NCI-H510A treated with DMSO at 0.1 percent for 48 hours (cell line): ENCODE results near the gene ICOS.
"Not testable (repeated sequence)": the region's sequence is repeated elsewhere in the genome, so short reads cannot be mapped to it uniquely, and the experiment has no call there.

Experiments used
- DNase-seq: peaks from one replicate; lab custom pipeline; 2025; lab: John Stamatoyannopoulos, UW

Gene ICOS

DNA sequence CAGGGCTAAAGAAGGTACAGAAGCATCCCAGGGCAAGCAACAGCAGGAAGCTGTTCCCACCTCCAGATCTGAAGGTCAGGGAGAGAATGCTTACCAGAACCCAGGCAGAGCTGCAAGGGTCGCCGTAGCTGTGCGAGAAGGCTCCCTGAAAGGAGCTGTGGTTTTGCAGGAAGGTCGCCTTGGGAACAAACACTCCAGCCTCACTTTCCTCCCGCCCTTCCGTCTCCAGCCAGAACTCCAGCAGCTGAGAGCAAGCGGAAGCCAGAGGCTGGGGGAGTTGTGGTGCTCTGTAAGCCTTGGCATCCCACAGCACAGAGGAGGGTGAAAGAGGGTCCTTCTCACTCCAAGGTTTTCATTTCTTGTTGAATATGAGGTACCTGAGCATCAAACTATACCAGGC is 18.3 kb upstream of the ICOS start:
- no peak for DNase-seq

DNA sequence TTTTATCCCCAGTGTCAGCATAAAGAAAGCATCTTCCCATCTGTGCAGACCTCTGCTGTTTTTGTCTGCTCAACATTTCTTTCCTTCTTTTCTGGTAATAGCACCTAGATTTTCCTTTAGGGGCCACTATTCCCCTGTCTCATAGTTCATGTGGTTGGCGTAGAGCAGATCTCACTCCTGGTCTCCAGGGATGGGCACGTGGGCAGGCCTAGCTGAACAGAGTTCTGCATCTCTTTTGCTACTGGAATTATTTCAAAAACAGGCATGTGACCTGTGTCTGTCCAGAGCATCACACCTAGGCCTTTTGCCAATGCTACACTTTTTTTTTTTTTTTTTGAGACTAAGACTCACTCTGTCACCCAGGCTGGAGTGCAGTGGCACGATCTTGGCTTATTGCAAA is 17.7 kb upstream of the ICOS start:
- no peak for DNase-seq

DNA sequence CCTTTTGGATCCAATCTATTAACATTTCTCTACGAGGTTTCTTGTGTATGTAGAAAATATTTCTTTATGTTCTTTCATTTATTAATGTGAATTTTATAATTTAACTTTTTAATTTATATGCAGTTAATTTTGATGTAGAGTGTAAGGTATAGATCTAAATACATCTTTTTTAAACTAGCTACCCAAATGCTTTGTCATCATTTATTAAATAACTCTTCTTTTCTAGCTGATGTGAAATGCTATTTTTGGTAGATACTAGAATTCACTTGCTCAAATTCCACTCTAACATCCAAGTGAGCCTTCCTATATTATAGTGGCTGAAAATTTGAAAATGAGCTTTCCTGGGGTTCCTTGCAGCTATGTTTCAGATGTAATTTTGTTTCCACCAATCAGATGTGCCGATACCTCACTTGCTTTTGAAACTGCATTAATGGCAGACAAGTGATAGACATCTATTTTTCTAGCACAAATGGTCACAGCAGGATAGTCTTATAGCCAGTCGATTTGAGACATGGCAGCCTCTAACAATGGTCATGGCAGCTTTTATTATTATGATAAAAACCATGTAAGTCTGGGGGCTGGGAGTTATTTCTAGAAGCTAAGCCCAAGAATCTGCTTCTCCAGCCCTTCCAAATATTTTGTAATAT is 10.9 kb upstream of the ICOS start:
- DNase-seq = no peak

DNA sequence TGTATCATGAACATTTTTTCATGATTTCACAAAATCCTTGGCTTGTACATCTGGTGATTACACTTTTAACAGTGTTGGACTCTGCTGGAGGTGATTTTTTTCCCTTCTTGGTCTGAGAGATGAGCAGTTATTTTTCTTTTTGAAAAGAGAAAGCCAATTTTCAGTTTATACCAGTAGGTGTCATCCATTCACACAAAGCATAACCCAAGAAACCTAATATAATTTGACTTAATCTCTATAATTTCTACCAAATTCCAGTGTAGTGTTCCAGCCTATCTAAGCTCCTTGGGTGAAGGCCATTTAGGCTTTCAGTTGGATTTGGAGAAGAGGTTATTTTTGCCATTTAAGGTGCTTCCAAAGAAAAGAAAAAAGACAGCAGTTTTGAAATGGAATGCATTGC is 7.7 kb upstream of the ICOS start:
- no peak for DNase-seq

- not testable (repeated sequence) for DNase-seq
These were observed 5.3 kb upstream of the ICOS start for GRCh38 chr2:203931262-203931661.

DNA sequence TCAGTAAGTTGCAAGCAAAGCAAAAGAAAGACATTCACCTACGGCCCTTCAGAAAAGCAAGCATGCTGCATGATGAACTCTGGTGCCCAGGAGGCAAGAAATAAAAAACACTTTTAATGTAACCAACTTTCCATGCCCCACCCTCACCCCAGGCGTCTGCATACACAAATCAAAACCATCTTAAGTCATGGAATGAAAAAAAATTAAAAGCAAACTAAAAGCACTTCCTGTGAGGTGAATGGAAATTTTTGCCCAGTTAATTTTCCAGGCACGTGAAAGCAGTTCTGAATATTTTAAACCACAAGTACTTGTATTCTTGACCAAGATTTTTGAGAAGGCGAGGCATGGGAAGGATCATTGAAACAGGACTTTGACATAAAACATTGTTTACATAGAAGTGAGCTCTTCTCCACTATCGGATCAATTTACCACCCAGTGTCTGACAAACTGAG is 2.5 kb upstream of the ICOS start:
- no peak for DNase-seq

- DNase-seq = no peak
These were observed 1.7 kb upstream of the ICOS start for GRCh38 chr2:203934711-203935438.

DNA sequence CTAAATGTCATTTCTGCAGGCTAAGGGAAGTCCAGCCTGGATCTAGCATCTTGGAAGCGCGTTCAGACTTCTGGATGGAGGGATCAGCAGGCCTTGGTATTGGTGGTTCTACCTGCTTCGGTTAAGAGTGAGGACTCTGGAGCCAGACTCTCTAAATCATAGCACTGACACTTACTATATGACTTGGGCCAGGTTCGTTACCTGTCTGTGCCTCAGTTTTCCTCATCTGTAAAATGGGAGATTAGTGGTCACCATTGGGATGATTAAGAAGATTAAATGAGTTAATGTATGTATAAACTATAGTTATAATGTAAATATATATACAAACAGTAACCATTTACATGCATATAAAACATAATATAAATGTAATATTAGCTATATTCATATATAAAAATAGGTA is 995 bp upstream of the ICOS start:
- DNase-seq = no peak

GRCh38 chr2:203936949-203937348 is 386 bp downstream of the ICOS start:
- no peak for DNase-seq

DNA sequence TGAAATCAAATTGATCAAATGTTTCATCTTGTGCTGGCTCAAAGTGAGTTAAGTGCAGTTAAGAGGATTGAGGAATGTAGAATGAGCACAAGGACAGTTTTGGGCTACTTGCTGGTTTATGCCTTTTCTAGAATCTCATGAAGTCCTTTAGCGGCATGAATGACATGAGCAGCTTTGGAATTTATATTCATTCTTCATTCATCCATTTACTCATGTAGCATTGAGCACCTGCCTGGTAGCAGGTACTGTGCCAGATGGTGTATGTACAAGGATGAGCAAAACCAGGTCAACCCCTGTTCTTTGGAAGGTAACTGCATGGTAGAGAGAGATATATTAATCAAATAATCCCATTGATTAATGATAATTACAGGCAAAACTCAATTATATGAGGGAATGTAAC is 1.2 kb downstream of the ICOS start:
- DNase-seq = no peak

- DNase-seq = no peak
These were observed 3.5 kb downstream of the ICOS start for GRCh38 chr2:203940039-203940438.

DNA sequence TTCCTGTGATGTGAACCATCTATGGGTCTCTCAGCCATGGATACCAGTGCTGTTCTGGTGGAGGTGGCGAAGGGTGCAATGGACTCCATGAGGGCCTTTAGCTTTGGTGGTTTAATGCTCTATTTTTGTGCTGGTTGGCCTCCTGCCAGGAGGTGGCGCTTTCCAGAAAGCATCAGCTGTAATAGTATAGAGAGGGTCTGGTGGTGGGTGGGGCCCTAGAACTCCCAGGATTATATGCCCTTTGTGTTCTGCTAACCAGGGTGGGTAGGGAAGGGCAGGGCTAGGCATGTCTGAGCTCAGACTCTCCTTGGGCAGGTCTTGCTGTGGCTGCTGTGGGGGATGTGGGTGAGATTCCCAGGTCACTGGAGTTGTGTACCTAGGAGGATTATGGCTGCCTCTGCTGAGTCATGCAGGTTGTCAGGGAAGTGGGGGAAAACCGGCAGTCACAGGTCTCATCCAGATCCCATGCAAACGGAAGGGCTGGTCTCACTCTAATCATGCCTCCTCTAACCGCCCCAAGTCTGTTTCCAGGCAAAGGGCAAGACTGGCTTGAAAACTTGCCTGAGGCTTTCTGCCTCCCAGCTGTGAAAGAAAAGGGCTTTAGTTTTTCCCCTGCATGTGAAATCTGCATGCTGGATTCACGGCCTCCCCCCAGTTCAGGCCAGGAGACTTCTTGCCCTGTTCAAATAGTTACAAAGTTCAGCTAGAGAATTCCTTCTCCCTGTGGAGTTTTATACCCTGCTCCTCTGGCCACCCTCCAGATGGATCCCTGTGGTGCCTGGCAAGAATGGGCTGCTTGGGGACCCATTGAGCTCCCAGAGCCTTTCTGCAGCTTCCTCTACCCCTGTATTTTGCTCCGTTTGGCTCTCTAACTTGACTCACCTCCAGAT is 7.2 kb downstream of the ICOS start:
- DNase-seq = not testable (repeated sequence)

DNA sequence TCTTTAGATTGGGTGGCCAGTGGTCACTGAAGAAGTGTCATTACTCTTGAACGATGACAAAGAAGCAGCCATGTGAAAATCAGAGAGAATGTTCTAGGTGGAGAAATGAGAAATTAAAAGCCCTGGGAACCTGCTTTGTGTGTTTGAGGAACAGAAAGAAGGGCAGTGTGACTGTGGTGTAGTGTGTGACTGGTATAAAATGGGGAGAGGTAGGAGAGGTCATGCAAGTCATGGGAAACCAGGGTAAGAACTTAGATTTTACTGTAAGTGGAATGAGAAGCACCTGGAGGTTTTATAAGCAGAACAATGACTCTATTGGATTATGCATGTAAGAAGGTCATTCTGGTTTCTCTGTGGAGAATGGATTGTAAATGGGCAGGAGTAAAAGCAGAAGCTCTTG is 12.2 kb downstream of the ICOS start:
- no peak for DNase-seq

DNA sequence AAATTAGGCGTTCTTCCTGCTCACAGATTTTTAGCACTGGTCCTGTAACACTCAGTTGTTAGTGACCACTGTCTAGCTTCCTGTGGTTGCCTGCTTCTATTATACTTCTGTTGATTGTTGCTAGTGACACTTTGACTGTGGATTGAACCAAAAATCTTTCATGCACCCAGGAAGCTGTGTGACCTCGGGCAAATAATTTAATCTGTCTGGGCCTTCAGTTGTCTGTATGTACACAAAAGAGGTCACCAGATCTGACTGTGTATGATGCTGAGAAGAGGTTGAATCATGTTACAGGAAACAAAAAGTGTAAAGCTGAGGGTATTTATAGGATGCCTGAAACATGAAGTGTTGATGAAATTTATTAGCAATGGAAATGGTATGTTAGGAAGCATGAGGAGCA is 12.7 kb downstream of the ICOS start:
- no peak for DNase-seq

DNA sequence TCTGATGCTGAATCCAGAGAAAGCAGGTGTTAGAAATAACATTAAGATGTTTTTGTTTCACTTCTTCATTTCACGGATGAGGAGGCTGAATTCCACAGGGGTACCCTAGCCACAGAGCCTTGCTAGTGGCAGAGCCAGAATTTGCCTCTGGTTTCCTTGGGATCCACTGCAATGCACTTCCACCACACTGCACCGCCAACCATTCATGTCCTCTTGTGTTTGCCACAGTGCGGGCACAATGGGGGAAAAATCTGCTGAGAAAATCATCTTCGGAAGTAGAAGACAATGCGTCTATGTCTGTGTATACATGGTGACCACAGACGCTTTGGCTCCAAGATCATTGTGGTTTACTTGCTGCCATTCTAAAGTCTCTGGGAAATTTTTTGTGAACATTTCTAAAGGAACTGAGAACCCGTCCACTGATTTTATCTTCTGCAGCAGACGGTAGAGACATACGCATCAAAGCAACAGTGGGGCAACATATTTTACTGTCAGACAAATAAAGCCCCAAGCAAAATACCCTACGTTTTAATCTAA is 14.9 kb downstream of the ICOS start:
- no peak for DNase-seq

DNA sequence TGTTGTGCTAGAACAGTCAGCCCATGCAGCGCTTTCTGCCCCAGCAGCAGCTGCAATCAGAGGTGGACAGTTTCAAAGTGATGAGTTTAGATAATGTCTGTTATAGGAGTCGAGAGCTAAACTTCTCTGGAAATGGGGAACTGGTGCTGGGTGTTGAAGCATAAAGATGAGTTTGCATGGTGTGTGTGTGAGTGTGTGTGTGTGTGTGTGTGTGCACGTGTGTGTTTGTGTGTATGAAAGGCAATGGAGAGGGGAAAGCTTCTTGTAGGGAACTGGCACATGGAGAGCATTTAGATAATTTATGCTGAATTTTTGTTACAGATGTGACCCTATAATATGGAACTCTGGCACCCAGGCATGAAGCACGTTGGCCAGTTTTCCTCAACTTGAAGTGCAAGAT is 22.7 kb downstream of the ICOS start:
- no peak for DNase-seq

DNA sequence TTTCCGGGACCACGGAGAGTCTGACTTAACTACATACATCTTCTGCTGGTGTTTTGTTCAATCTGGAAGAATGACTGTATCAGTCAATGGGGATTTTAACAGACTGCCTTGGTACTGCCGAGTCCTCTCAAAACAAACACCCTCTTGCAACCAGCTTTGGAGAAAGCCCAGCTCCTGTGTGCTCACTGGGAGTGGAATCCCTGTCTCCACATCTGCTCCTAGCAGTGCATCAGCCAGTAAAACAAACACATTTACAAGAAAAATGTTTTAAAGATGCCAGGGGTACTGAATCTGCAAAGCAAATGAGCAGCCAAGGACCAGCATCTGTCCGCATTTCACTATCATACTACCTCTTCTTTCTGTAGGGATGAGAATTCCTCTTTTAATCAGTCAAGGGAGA is 23.1 kb downstream of the ICOS start:
- no peak for DNase-seq

DNA sequence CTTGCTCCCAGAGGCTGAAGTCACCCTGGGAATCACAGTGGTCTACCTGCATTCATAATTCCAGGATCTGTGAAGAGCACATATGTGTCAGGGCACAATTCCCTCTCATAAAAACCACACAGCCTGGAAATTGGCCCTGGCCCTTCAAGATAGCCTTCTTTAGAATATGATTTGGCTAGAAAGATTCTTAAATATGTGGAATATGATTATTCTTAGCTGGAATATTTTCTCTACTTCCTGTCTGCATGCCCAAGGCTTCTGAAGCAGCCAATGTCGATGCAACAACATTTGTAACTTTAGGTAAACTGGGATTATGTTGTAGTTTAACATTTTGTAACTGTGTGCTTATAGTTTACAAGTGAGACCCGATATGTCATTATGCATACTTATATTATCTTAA is 24.2 kb downstream of the ICOS start:
- DNase-seq = no peak

DNA sequence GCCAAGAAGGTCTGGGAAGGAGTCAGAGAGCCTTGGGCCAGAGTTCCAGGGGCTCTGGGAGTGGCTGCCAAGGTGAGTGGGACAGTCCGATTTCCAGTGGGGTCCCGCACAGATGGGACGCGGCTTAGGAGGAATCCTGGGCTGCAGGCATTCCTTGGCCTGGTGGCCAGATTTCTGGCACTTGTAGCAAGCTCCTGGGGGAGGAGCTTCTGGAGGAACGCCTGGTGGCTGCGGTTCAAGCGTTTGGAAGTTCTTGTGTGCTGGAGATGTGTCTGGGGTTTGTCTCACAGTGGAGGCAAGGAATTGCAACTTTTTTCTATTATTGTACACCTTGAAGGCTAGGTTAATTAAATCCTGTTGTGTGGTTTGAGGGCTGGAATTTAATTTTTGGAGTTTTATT is 28.6 kb downstream of the ICOS start:
- DNase-seq = not testable (repeated sequence)

DNA sequence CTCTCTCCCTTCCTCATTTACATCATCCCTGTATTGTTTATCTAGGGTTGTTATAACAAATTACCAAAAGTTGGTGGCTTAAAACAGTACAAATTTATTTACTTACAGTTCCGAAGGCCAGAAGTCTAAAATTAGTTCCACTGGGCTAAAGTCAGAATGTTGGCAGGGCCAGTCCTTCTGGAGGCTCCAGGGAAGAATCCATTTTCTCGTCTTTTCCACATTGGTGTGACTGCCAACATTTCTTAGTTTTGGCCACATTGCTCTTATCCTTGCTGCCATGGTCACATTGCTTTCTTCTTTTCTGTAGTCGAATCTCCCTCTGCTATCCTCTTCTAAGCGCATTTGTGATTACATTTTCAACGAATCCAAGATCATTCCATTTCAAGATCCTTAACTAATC is 34.7 kb downstream of the ICOS start:
- DNase-seq = no peak

- no peak for DNase-seq
These were observed 35.5 kb downstream of the ICOS start for GRCh38 chr2:203972066-203972465.

DNA sequence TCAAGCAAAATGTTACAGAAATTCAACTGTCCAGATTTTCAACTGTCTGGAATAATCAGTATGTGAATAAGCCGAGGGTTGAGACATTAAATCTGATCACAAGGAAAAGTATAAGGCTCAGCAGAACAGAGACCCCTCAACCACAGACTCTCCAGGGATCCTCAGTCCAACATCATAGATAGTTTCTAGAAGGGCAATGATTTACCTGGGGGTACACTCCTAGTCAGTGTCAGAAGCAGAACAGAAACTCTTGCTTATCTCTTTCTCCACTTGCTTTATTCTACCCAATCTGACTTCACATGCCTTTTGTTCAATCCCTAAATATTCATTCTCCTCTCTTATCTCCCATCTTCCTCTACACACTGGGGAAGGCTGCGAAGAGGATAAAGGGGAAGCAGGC is 36.4 kb downstream of the ICOS start:
- DNase-seq = no peak

- no peak for DNase-seq
These were observed 37.1 kb downstream of the ICOS start for GRCh38 chr2:203973676-203974075.
